Activated CD4-positive, alpha-beta T cell treated with anti-CD3 and anti-CD28 coated beads, Interleukin-2, amount 50 U/mL, for 24 hours (primary cell): ENCODE results near the gene MIS18BP1.
"Not testable (repeated sequence)": the region's sequence is repeated elsewhere in the genome, so short reads cannot be mapped to it uniquely, and the experiment has no call there.

Experiments
- DNase-seq, 2 donors: peaks; one replicate each; pipeline ENCODE4 v3.0.0-alpha.2; 2020; ENCODE audit warnings: low read depth in 1 of 2, low spot score in 1 of 2

The MIS18BP1 gene

GRCh38 chr14:45246691-45247090 lies 6.3 kb downstream of the MIS18BP1 start:
- DNase-seq = no peak

GRCh38 chr14:45246151-45246550 lies 6.9 kb downstream of the MIS18BP1 start:
- no peak for DNase-seq

GRCh38 chr14:45242706-45243105 lies 10.3 kb downstream of the MIS18BP1 start:
- no peak for DNase-seq

GRCh38 chr14:45238988-45239387 lies 14.0 kb downstream of the MIS18BP1 start:
- DNase-seq = no peak

- DNase-seq = no peak
Observed at GRCh38 chr14:45227566-45227965, 25.4 kb downstream of the MIS18BP1 start.

- DNase-seq = no peak
Observed at GRCh38 chr14:45222485-45223262, 30.3 kb downstream of the MIS18BP1 start.

GRCh38 chr14:45214341-45214740 lies 38.7 kb downstream of the MIS18BP1 start:
- DNase-seq = not testable (repeated sequence)

GRCh38 chr14:45213716-45214115 lies 39.3 kb downstream of the MIS18BP1 start:
- not testable (repeated sequence) for DNase-seq

- no peak for DNase-seq
Observed at GRCh38 chr14:45212231-45212630, 40.8 kb downstream of the MIS18BP1 start.

- no peak for DNase-seq
Observed at GRCh38 chr14:45211295-45211694, 41.7 kb downstream of the MIS18BP1 start.

GRCh38 chr14:45210159-45210558 lies 42.8 kb downstream of the MIS18BP1 start:
- DNase-seq = no peak

GRCh38 chr14:45204241-45204640 lies 48.8 kb downstream of the MIS18BP1 start:
- no peak for DNase-seq

- no peak for DNase-seq
Observed at GRCh38 chr14:45201905-45202304, 51.1 kb downstream of the MIS18BP1 start.

- DNase-seq = no peak
Observed at GRCh38 chr14:45199230-45199629, 53.8 kb downstream of the MIS18BP1 start.

GRCh38 chr14:45198551-45198950 lies 54.5 kb downstream of the MIS18BP1 start:
- no peak for DNase-seq

- no peak for DNase-seq
Observed at GRCh38 chr14:45194964-45195363, 58.0 kb downstream of the MIS18BP1 start.

- DNase-seq = no peak
Observed at GRCh38 chr14:45185100-45185814, 67.7 kb downstream of the MIS18BP1 start.

GRCh38 chr14:45181806-45182205 lies 71.2 kb downstream of the MIS18BP1 start:
- DNase-seq = no peak

GRCh38 chr14:45181329-45181728 lies 71.7 kb downstream of the MIS18BP1 start:
- no peak for DNase-seq

GRCh38 chr14:45177076-45177475 lies 75.9 kb downstream of the MIS18BP1 start:
- no peak for DNase-seq

GRCh38 chr14:45169906-45170305 lies 83.1 kb downstream of the MIS18BP1 start:
- no peak for DNase-seq

GRCh38 chr14:45156067-45156466 lies 96.9 kb downstream of the MIS18BP1 start:
- no peak for DNase-seq
